Measurements from ENCODE around the gene ANKRD18B.
"Not testable (repeated sequence)": the region's sequence is repeated elsewhere in the genome, so short reads cannot be mapped to it uniquely, and the experiment has no call there.

DNA sequence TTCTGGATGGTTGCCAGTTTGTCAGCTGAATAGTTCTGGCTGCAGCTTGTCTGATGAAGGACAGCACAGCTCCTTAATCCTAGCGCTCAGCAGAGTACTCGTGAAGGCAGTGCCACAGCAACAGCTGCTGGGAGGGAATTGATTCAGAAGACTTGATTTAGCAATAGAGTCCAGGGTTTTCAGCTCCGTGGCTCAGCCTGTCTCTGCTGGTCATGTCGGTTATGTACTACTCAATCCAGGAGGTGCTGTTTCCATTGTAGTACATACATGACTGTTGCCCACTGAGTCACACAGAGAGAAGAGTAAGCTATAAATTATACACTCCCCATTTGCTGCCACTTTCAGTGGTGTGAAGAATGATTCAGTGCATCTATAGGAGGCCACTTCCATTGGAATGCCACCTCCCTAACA, 28.3 kb downstream of the ANKRD18B start:
- not testable (repeated sequence) for TF ChIP-seq POLR2A, POLR2AphosphoS5, CTCF (IDR thresholded peaks at IDR 0.05)

Data from transverse colon (tissue), 4 donors.